GM12864 (cell line): ENCODE data around the gene SSH2.

ENCODE experiments used
- DNase-seq: peaks from one replicate; pipeline ENCODE4 v3.0.0-alpha.2; 2011; ENCODE audit warnings: low read depth
- H3K4me3 ChIP-seq: 2 replicates; pipeline ENCODE4 v1.5.1; 2011; ENCODE audit warnings: mild to moderate bottlenecking, low read depth, low read length, control low read depth
- CTCF ChIP-seq: IDR thresholded peaks from 2 replicates; pipeline ENCODE4 v1.5.1; 2011; ENCODE audit warnings: low read depth, mild to moderate bottlenecking, moderate library complexity, low read length, control low read depth, inconsistent platforms; ENCODE audit errors: missing control alignments

SSH2 gene

GRCh38 chr17:29757788-29758187, 172.2 kb downstream of the SSH2 start:
- TF ChIP-seq CTCF, result no peak
- no peak overlapping the region; the same call in 1 of the 2 replicates for H3K4me3 ChIP-seq
- DNase-seq, result peak; percentile 39

GRCh38 chr17:29753845-29754439, 176.1 kb downstream of the SSH2 start:
- no peak overlapping the region for H3K4me3 ChIP-seq
- TF ChIP-seq CTCF, result no peak
- DNase-seq, result peak; percentile 68

- no peak for DNase-seq
- H3K4me3 ChIP-seq, result no peak overlapping the region
- no peak for TF ChIP-seq CTCF
Observed at GRCh38 chr17:29749045-29749825, 180.8 kb downstream of the SSH2 start.

- no peak for DNase-seq
- TF ChIP-seq CTCF, result no peak
- H3K4me3 ChIP-seq, result no peak overlapping the region
Observed at GRCh38 chr17:29748400-29748799, 181.6 kb downstream of the SSH2 start.

DNA sequence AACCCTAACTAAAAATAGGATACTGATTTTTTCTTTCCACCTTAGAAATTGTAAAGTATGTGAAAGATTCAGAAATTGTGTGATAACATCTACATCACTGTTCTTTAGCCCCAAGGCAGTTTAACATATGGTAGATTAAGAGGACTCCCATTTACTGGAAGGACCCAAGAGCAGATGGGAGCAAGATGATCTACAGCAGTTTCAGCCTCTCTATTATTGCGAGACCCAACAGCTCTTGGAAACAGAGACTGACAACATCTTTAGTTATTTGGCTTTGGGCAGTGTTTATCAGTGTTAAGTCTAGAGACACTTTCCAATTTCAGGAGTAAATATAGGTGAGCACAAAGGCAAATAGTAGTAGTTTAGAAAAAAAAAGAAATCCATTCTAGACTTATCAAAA, 182.4 kb downstream of the SSH2 start:
- TF ChIP-seq CTCF, result no peak
- no peak for DNase-seq
- H3K4me3 ChIP-seq, result no peak overlapping the region

DNA sequence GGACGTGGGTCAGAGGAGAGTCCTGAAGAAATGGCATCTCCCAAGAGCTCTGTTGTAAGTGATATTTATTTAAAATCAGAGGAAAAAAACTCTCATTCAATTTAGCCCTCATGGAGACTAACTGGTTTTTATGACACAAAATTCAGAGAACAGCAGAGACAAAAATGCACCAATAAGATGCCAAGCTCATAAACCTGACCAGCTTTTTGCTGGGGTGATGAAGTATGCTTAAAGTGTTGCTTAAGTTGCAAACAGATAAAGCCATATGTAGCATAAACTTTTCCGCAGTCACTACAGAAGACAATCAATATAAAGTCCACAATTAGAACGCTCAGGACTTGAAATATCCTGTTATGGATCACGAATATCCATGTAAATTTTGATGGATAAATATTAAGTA, 183.4 kb downstream of the SSH2 start:
- no peak for DNase-seq
- no peak overlapping the region for H3K4me3 ChIP-seq
- TF ChIP-seq CTCF, result no peak

DNA sequence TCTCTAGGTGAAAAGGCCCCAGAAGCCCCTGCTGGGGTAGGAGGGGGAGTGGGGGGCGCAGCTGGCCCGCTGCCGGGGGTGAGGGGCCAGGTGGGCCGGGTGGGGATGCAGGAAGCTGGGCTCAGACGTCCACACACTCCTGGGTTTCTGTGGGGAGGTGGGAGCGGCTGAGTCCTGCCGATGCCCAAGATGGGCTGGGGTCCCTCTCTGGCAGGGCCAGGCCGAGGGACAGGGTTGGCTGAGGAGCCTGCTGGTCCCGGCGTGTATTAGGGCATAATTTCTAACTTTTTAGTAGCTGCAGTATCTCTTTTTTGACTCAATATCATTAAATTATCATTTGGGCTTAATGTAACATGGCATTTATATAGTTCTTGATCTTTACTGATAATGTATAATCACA, 185.9 kb downstream of the SSH2 start:
- H3K4me3 ChIP-seq, result no peak overlapping the region
- DNase-seq, result no peak
- TF ChIP-seq CTCF, result no peak
